Right atrium auricular region (tissue), 2 donors: Measurements from ENCODE around the gene SLC2A10. TPM values are rescaled to one million over a fixed set of nuclear protein-coding genes. Genes with fewer than 3 reads are reported as not detected.

Source experiments
- DNase-seq: peaks from one replicate; pipeline ENCODE4 v3.0.0-alpha.2; 2019; ENCODE audit warnings: low spot score
- H3K27ac ChIP-seq, 2 donors: fragments of 200-600 bp; sonication (generic); 1 replicate in 1 of 2; 2 replicates in 1 of 2; pipeline ENCODE4 v1.5.1; 2016 to 2019
- H3K27me3 ChIP-seq, 2 donors: fragments of 200-600 bp; sonication (generic); one replicate each; pipeline versions ENCODE4 v1.5.1 to v1.6.0; 2017 to 2019
- H3K36me3 ChIP-seq: fragments of 200-600 bp; sonication (generic); one replicate; pipeline ENCODE4 v1.5.1; 2016
- H3K4me1 ChIP-seq, 2 donors: fragments of 200-600 bp; sonication (generic); one replicate each; pipeline versions ENCODE4 v1.5.1 to v1.6.0; 2017 to 2019
- H3K4me3 ChIP-seq, 2 donors: fragments of 200-600 bp; sonication (generic); 1 replicate in 1 of 2; 2 replicates in 1 of 2; pipeline ENCODE4 v1.5.1; 2017 to 2019; ENCODE audit warnings: mild to moderate bottlenecking in 1 of 2, moderate library complexity in 1 of 2
- H3K9me3 ChIP-seq, 2 donors: fragments of 200-600 bp; sonication (generic); one replicate each; pipeline ENCODE4 v1.5.1; 2019
- CTCF ChIP-seq, 2 donors: fragments of 200-600 bp; sonication (generic); IDR thresholded peaks; one replicate each; pipeline ENCODE4 v1.5.1; 2019; ENCODE audit warnings: antibody characterized with exemption in 2 of 2
- total RNA-seq, 2 donors: library from RNA; depleted of rRNA; stranded (reverse); fragments of >200 nt; gene quantifications; one replicate each; pipeline ENCODE4 v1.1.0, GENCODE V29; 2016

Gene SLC2A10
- total RNA-seq, 2 donors from 2014 or later, result 5.6 to 6.4 TPM

DNA sequence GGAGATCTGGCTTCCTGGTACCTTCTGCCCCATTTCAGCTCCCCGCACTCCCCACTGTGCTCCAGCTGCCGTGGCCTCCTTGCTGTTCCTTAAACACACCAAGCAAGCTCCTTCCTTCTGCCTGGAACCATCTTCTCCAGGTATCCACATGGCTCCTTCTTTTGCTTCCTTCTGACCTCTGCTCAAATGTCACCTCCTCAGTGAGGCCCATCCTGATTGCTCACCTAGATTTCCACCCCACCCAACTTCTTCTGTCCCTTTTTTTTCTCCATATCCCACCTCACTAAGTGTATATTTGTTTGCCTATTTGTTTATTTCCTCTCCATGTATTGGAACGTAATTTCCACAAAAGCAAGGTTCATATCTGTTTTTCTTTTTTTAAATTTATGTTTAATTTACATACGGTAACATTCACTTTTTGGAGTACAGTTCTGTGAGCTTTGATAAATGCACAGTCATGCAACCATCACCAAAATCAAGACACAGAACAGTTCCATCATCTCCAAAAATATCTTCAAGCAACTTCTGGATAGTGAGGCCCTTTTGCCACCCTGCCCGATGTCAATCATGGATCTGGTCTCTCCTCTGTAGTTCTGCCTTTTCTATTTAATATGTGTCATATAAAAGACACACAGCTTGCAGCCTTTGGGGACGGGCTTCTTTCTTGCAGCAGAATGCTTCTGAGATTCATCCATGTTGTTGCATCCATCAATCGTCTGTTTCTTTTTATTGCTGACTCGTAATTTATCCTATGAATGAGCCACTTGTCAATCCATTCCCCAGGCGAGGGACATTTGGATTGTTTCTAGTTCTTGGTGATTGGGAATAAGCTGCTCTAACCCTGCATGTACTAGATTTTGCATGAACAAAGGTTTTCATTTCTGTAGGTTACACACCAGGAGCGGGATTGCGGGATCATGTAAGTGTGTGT lies 46.3 kb downstream of the SLC2A10 start:
- Histone ChIP-seq H3K9me3 (no peaks in the 10 kb centered on the region), H3K36me3 (no peaks in the 10 kb centered on the region), H3K27ac (no peak overlapping the region), H3K4me1 (peaks cover 0 to 5% of the 10 kb centered on the region in 2 donors), H3K27me3 (no peaks in the 10 kb centered on the region), H3K4me3 (no peak overlapping the region)
- no peak for DNase-seq
- no peak for TF ChIP-seq CTCF (IDR thresholded peaks at IDR 0.05)

DNA sequence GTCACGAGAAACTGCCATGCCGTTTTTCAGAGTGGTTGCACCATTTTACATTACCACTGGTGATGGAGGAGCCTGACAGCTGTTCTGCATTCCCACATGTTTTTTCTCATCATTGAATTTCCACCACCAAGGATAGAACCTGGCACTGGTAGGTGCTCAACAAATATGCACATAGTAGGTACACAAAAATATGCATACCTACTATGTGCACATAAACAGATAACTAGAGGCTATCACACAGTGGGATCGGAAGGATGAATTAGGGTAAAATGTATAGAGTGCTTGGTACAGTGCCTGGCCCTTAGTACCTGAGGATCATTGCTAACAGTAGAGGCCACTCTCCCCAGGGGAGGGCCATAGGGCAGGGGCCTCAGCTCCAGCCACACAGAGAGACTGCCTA lies 47.0 kb downstream of the SLC2A10 start:
- Histone ChIP-seq H3K9me3 (no peaks in the 10 kb centered on the region), H3K36me3 (no peaks in the 10 kb centered on the region), H3K4me1 (peaks cover 0 to 5% of the 10 kb centered on the region in 2 donors), H3K27me3 (no peaks in the 10 kb centered on the region), H3K27ac (no peak overlapping the region), H3K4me3 (no peak overlapping the region)
- TF ChIP-seq CTCF (IDR thresholded peaks at IDR 0.05), result no peak
- DNase-seq, result no peak

GRCh38 chr20:46757135-46757534 lies 47.7 kb downstream of the SLC2A10 start:
- no peak for TF ChIP-seq CTCF (IDR thresholded peaks at IDR 0.05)
- no peaks in the 10 kb centered on the region for H3K27me3 ChIP-seq
- no peaks in the 10 kb centered on the region for H3K9me3 ChIP-seq
- no peak overlapping the region for H3K27ac ChIP-seq
- H3K36me3 ChIP-seq, result no peaks in the 10 kb centered on the region
- peaks cover 0 to 5% of the 10 kb centered on the region in 2 donors for H3K4me1 ChIP-seq
- H3K4me3 ChIP-seq, result no peak overlapping the region
- DNase-seq, result no peak

GRCh38 chr20:46757754-46758678 lies 48.6 kb downstream of the SLC2A10 start:
- Histone ChIP-seq H3K4me1 (peaks cover 0 to 5% of the 10 kb centered on the region in 2 donors), H3K9me3 (no peaks in the 10 kb centered on the region), H3K27ac (no peak overlapping the region), H3K4me3 (no peak overlapping the region), H3K27me3 (no peaks in the 10 kb centered on the region), H3K36me3 (no peaks in the 10 kb centered on the region)
- no peak for DNase-seq
- TF ChIP-seq CTCF (IDR thresholded peaks at IDR 0.05), result peak; percentile 95

DNA sequence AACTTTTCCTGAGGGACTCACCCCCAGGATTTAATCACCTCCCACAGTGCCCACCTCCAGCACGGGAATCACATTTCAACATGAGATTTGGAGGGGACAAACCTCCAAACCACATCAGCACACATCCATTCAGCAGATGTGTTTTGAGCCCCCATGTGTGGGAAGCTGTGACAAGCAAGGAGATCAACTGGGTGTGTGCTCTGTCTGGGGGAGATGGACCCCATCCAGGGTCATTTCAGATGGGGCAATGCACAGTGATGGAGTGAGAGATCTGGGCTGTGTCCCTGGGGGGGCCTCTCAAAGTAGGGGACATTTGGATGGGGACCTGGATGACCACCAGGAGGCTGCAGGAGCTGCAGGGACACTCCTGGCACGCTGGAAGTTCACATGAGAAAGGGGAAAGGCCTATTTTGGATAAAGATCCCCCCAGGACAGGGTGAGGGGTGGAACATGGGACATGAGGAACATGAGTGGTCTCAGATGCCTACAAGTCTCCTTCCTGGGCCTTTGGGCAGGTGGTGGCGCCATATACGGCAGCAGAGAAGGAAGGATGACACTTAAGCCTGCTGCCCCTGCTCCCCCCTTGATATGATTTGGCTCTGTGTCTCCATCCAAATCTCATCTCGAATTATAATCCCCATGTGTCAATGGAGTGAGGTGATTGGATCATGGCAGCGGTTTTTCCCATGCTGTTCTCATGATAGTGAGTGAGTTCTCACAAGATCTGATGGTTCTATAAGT lies 49.6 kb downstream of the SLC2A10 start:
- DNase-seq, result no peak
- no peaks in the 10 kb centered on the region for H3K27me3 ChIP-seq
- no peaks in the 10 kb centered on the region for H3K36me3 ChIP-seq
- H3K4me1 ChIP-seq, result peaks cover 0 to 5% of the 10 kb centered on the region in 2 donors
- TF ChIP-seq CTCF (IDR thresholded peaks at IDR 0.05), result no peak
- no peaks in the 10 kb centered on the region for H3K9me3 ChIP-seq
- H3K27ac ChIP-seq, result no peak overlapping the region
- H3K4me3 ChIP-seq, result no peak overlapping the region
